ENCODE data around the gene NOS3.

GRCh38 chr7:151053096-151053495, 62.3 kb downstream of the NOS3 start:
- TF ChIP-seq, protein P1, sequence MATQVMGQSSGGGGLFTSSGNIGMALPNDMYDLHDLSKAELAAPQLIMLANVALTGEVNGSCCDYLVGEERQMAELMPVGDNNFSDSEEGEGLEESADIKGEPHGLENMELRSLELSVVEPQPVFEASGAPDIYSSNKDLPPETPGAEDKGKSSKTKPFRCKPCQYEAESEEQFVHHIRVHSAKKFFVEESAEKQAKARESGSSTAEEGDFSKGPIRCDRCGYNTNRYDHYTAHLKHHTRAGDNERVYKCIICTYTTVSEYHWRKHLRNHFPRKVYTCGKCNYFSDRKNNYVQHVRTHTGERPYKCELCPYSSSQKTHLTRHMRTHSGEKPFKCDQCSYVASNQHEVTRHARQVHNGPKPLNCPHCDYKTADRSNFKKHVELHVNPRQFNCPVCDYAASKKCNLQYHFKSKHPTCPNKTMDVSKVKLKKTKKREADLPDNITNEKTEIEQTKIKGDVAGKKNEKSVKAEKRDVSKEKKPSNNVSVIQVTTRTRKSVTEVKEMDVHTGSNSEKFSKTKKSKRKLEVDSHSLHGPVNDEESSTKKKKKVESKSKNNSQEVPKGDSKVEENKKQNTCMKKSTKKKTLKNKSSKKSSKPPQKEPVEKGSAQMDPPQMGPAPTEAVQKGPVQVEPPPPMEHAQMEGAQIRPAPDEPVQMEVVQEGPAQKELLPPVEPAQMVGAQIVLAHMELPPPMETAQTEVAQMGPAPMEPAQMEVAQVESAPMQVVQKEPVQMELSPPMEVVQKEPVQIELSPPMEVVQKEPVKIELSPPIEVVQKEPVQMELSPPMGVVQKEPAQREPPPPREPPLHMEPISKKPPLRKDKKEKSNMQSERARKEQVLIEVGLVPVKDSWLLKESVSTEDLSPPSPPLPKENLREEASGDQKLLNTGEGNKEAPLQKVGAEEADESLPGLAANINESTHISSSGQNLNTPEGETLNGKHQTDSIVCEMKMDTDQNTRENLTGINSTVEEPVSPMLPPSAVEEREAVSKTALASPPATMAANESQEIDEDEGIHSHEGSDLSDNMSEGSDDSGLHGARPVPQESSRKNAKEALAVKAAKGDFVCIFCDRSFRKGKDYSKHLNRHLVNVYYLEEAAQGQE (tag by site-specific recombination; IDR thresholded peaks at IDR 0.05): no peak
- no peak for TF ChIP-seq ZNF174 (tag by site-specific recombination; IDR thresholded peaks at IDR 0.05)
- TF ChIP-seq ZSCAN16 (tag by site-specific recombination; IDR thresholded peaks at IDR 0.05): no peak
- TF ChIP-seq ZSCAN4 (tag by site-specific recombination; IDR thresholded peaks at IDR 0.05): no peak
- TF ChIP-seq CTCF (tag by site-specific recombination; IDR thresholded peaks at IDR 0.05): no peak
- TF ChIP-seq ZNF629 (tag by site-specific recombination; IDR thresholded peaks at IDR 0.05): no peak
- no peak for TF ChIP-seq GLIS2 (tag by site-specific recombination; IDR thresholded peaks at IDR 0.05)

Data from HEK293 (cell line).